ENCODE results near the gene PPIL3. TPM values are rescaled to one million over a fixed set of nuclear protein-coding genes. Genes with fewer than 3 reads are reported as not detected.

PPIL3 gene
- total and polyA plus RNA-seq, 9 of the 15 experiments (the other 6 are each of a cell fraction or from before 2014, with no cell fraction given) = 22.4 to 66.2 (median 49.0) TPM

GRCh38 chr2:200864176-200865034 lies 24.5 kb downstream of the PPIL3 start, which contains the start of gene CLK1 (continued):
- TF ChIP-seq GMEB1 (CRISPR knock-in tag; IDR thresholded peaks at IDR 0.05) (peak; percentile 51), ZSCAN29 (IDR thresholded peaks at IDR 0.05) (peak; percentile 66; the same call in 1 of the 2 replicates), CREBBP (IDR thresholded peaks at IDR 0.05; ENCODE audit: low read depth, low read length) (no peak), ZNF511 (CRISPR knock-in tag; IDR thresholded peaks at IDR 0.05) (peak; percentile 87), FOSL1 (tag; conservative IDR thresholded peaks at IDR 0.05) (peak; percentile 56), ZNF408 (CRISPR knock-in tag; IDR thresholded peaks at IDR 0.05; ENCODE audit: low read depth) (no peak), ZNF592 (IDR thresholded peaks at IDR 0.05) (peak; percentile 79), MYNN (IDR thresholded peaks at IDR 0.05) (peak; percentile 25; the same call in 1 of the 2 replicates), MYNN (CRISPR knock-in tag; IDR thresholded peaks at IDR 0.05) (no peak), TAL1 (IDR thresholded peaks at IDR 0.05) (no peak), CEBPZ (IDR thresholded peaks at IDR 0.05; ENCODE audit: borderline replicate concordance, low read depth, low read length) (no peak), RNF219 (CRISPR knock-in tag; IDR thresholded peaks at IDR 0.05) (no peak), NCOA1 (IDR thresholded peaks at IDR 0.05; ENCODE audit: low read depth) (0 out of 2 replicates have a peak, but pooled peaks have one; percentile 35)
